GM12878 (cell line): Measurements from ENCODE around the gene QPCT. TPM values are rescaled to one million over a fixed set of nuclear protein-coding genes. Genes with fewer than 3 reads are reported as not detected.

ENCODE experiments used
- ATAC-seq: fragments of 200-7000 bp; cut with Tn5 transposase; 3 replicates; pipeline ENCODE4 v1.9.1; 2020; ENCODE audit warnings: mild to moderate bottlenecking, moderate library complexity
- BruUV-seq: library from RNA; stranded (reverse); fragments of 400-500 nt; replicated peaks from 2 replicates; lab custom pipeline; 2021; lab: Mats Ljungman, UMichigan
- CTCF ChIA-PET: fragments of 300-600 bp; sonication (Branson Sonifier 250); formaldehyde crosslinking; extraction: SDS; loops from one replicate; lab custom pipeline; 2021; ENCODE audit warnings: inconsistent platforms; lab: Yijun Ruan, JAX
- POLR2A ChIA-PET: fragments of 350-600 bp; formaldehyde crosslinking; extraction: SDS; loops from one replicate; lab custom pipeline; 2021; ENCODE audit warnings: inconsistent platforms; lab: Charles Lee
- RAD21 ChIA-PET: fragments of 300-600 bp; sonication (Branson Sonifier 250); formaldehyde crosslinking; loops from one replicate; lab custom pipeline; 2023; ENCODE audit warnings: antibody characterized with exemption; ENCODE audit not compliant: unreplicated experiment; lab: Charles Lee
- SMC1A ChIA-PET: fragments of 300-600 bp; sonication (Branson Sonifier 250); formaldehyde crosslinking; loops from one replicate; lab custom pipeline; 2023; ENCODE audit not compliant: unreplicated experiment, uncharacterized antibody; lab: Charles Lee
- DNase-seq: peaks from one replicate; pipeline ENCODE4 v3.0.0-alpha.2; 2011; ENCODE audit warnings: low read depth, low spot score
- FAIRE-seq: peaks from 3 replicates; lab custom pipeline; 2011; peaks lifted over from hg19 to GRCh38; lab: Jason Lieb, UNC
- H2AFZ ChIP-seq: 2 replicates; pipeline ENCODE4 v1.6.0; 2011; ENCODE audit warnings: low read depth, low read length, control low read depth; ENCODE audit not compliant: control insufficient read depth
- H3K27ac ChIP-seq: 2 replicates; pipeline ENCODE4 v1.5.1; 2011; ENCODE audit warnings: control low read depth; ENCODE audit not compliant: control insufficient read depth, insufficient read depth
- H3K27me3 ChIP-seq, 2 experiments: replicated peaks in 1 of 2; 2 replicates each; pipeline versions ENCODE4 v1.6.0 to v1.6.1; 2011; ENCODE audit warnings: low read length in 1 of 2; ENCODE audit not compliant: control insufficient read depth in 2 of 2, insufficient read depth in 2 of 2
- H3K36me3 ChIP-seq, 2 experiments: 2 replicates each; pipeline ENCODE4 v1.5.1; 2011; ENCODE audit warnings: low read length in 1 of 2; ENCODE audit not compliant: control insufficient read depth in 2 of 2, insufficient read depth in 2 of 2
- H3K4me1 ChIP-seq: 2 replicates; pipeline ENCODE4 v1.6.1; 2011; ENCODE audit warnings: mild to moderate bottlenecking, low read length, moderate library complexity, mixed read lengths; ENCODE audit not compliant: control insufficient read depth, insufficient read depth
- H3K4me2 ChIP-seq: 2 replicates; pipeline ENCODE4 v1.6.0; 2011; ENCODE audit warnings: control low read depth; ENCODE audit not compliant: control insufficient read depth, insufficient read depth
- H3K4me3 ChIP-seq: fragments of 200-600 bp; sonication (generic); 2 replicates; pipeline ENCODE4 v1.5.1; 2016
- H3K79me2 ChIP-seq: 2 replicates; pipeline ENCODE4 v1.6.0; 2011; ENCODE audit warnings: low read length; ENCODE audit not compliant: control insufficient read depth, insufficient read depth
- H3K9ac ChIP-seq: 2 replicates; pipeline ENCODE4 v1.8.0; 2011; ENCODE audit warnings: low read length, control low read depth, mixed read lengths; ENCODE audit not compliant: control insufficient read depth, insufficient read depth
- H3K9me3 ChIP-seq: replicated peaks from 3 replicates; pipeline ENCODE4 v1.5.1; 2011; ENCODE audit warnings: mild to moderate bottlenecking, low read length; ENCODE audit not compliant: control insufficient read depth, insufficient read depth
- H4K20me1 ChIP-seq: 2 replicates; pipeline ENCODE4 v1.6.0; 2011; ENCODE audit not compliant: control insufficient read depth, insufficient read depth
- BMI1 ChIP-seq: fragments of 450-650 bp; IDR thresholded peaks from 2 replicates; pipeline ENCODE4 v1.6.1; 2016; ENCODE audit warnings: mild to moderate bottlenecking, moderate library complexity, borderline replicate concordance
- DPF2 ChIP-seq: fragments of 450-650 bp; IDR thresholded peaks from 2 replicates; pipeline ENCODE4 v1.6.1; 2017; ENCODE audit warnings: mild to moderate bottlenecking
- EGR1 ChIP-seq, 2 experiments: IDR thresholded peaks; 1 replicate in 1 of 2; 2 replicates in 1 of 2; pipeline ENCODE4 v1.6.1; 2011 to 2012; ENCODE audit warnings: low read depth in 2 of 2, low read length in 2 of 2, borderline replicate concordance in 1 of 2, mild to moderate bottlenecking in 1 of 2, moderate library complexity in 1 of 2
- IKZF1 ChIP-seq: fragments of 450-650 bp; conservative IDR thresholded peaks from 2 replicates; pipeline ENCODE4 v1.6.1; 2017; ENCODE audit warnings: antibody characterized with exemption, mild to moderate bottlenecking
- IKZF2 ChIP-seq, 2 experiments: fragments of 450-650 bp; IDR thresholded peaks; 2 replicates each; pipeline ENCODE4 v1.6.1; 2017; ENCODE audit warnings: mild to moderate bottlenecking in 2 of 2, moderate library complexity in 2 of 2
- MAX ChIP-seq: IDR thresholded peaks from 2 replicates; pipeline ENCODE4 v1.6.1; 2012; ENCODE audit warnings: low read depth, low read length, improper control_type of control experiment
- MXI1 ChIP-seq: fragments of 150-350 bp; IDR thresholded peaks from 2 replicates; pipeline ENCODE4 v1.6.1; 2011; ENCODE audit warnings: low read depth, mild to moderate bottlenecking, inconsistent platforms, low read length, improper control_type of control experiment
- NKRF ChIP-seq: fragments of 450-650 bp; conservative IDR thresholded peaks from 2 replicates; pipeline ENCODE4 v1.6.1; 2017; ENCODE audit warnings: mild to moderate bottlenecking, moderate library complexity
- RELB ChIP-seq: fragments of 450-650 bp; IDR thresholded peaks from 2 replicates; pipeline ENCODE4 v1.6.1; 2017; ENCODE audit warnings: low read depth, mild to moderate bottlenecking, moderate library complexity
- REST ChIP-seq: IDR thresholded peaks from 2 replicates; pipeline ENCODE4 v1.6.1; 2012; ENCODE audit warnings: mild to moderate bottlenecking, low read depth, low read length
- SIX5 ChIP-seq: IDR thresholded peaks from 2 replicates; pipeline ENCODE4 v1.6.1; 2011; ENCODE audit warnings: mild to moderate bottlenecking, low read depth, low read length, moderate library complexity; ENCODE audit not compliant: severe bottlenecking
- WGBS: methylation state at CpG from one replicate; pipeline ENCODE4 v1.1.6; 2016; ENCODE audit warnings: low lambda C conversion rate; ENCODE audit not compliant: insufficient replicate concordance, insufficient coverage; ENCODE audit errors: missing lambda C conversion rate; 5-methylcytosine and 5-hydroxymethylcytosine counted together
- in situ Hi-C: fragments of 300-500 bp; cut with MboI; formaldehyde crosslinking; loops from 9 replicates; pipeline ENCODE4 v1.14.3; 2018; ENCODE audit warnings: mixed read lengths
- intact Hi-C: fragments of 100-400 bp; cut with micrococcal nuclease; formaldehyde crosslinking; loops from one replicate; pipeline ENCODE4 v1.14.2; 2022; ENCODE audit not compliant: unreplicated experiment
- polyA plus RNA-seq, 11 experiments: library from polyadenylated mRNA; depleted of rRNA in 4 of 11; unstranded in 6 of 11; stranded (reverse) in 5 of 11; fragments of >200 nt; fragmentation: Nextera tagmentation in 4 of 11; fragmentation: Illumina TruSeq in 1 of 11; extraction: Ambion mirVana in 4 of 11; extraction: Trizol in 1 of 11; gene quantifications; 1 replicate in 1 of 11; 2 replicates in 10 of 11; pipeline versions ENCODE4 v1.2.1 to v1.2.3, GENCODE V29; 2011 to 2016; ENCODE audit warnings: inconsistent platforms in 2 of 11, missing spikeins in 2 of 11, low read depth in 1 of 11
- total RNA-seq, 4 experiments: library from RNA; depleted of rRNA in 3 of 4; stranded (reverse); fragments of >200 nt in 3 of 4; fragmentation: Illumina TruSeq in 1 of 4; extraction: Trizol in 1 of 4; gene quantifications; 2 replicates each; pipeline versions ENCODE4 v1.2.1 to v1.2.3, GENCODE V29; 2013 to 2021

Gene QPCT
- total and polyA plus RNA-seq, 10 of the 15 experiments (the other 5 are each of a cell fraction or from before 2014, with no cell fraction given) = 0.14 to 0.86 (median 0.18) TPM; not detected in 1

- DNase-seq = no peak
- RAD21 ChIA-PET = interaction anchor here (1.1 to 2.7 kb wide), 2 partner anchors 50 to 65 kb away, joined by 3 to 9 read pairs; no protein-coding TSS in a partner anchor
- ATAC-seq = peak; percentile 79
- no TSS peak for BruUV-seq
- Histone ChIP-seq H3K4me2 (peak within 1 kb of the TSS; percentile 96), H3K9me3 (no peaks in the 10 kb centered on the region), H3K9ac (peak within 1 kb of the TSS; percentile 68), H3K27ac (peak within 1 kb of the TSS; percentile 35), H2AFZ (peak within 1 kb of the TSS; percentile 91), H3K4me3 (peak within 1 kb of the TSS; percentile 69), H4K20me1 (no peaks in the 10 kb centered on the region), H3K79me2 (peaks cover 5% of the 10 kb centered on the region), H3K4me1 (peaks cover 3% of the 10 kb centered on the region; the same call in 1 of the 2 replicates), H3K36me3 (no peaks in the 10 kb centered on the region), H3K27me3 (peaks cover 2 to 6% of the 10 kb centered on the region in 2 experiments)
- SMC1A ChIA-PET = no interaction called here
- under 1% methylated on average over 53 of the region's 79 CpGs for WGBS
- POLR2A ChIA-PET = no interaction called here
- CTCF ChIA-PET = interaction anchor here (0.6 to 1.1 kb wide), 3 partner anchors 62 to 933 kb away, joined by 3 to 5 read pairs (median 4); no protein-coding TSS in a partner anchor
- in situ Hi-C loops = no loop called here
- FAIRE-seq = no peak
- intact Hi-C loops = loop anchor here (5.0 kb wide), 1 partner anchor 52 kb away; no protein-coding TSS in a partner anchor
- TF ChIP-seq SIX5 (peak; percentile 56), IKZF1 (peak; percentile 91), DPF2 (peak; percentile 42; the same call in 1 of the 2 replicates), IKZF2 (IDR thresholded peaks at IDR 0.05) (peak in 1 of 2 experiments; percentile 27; a peak in 1 of 4 replicates), NKRF (no peak; the same call in 1 of the 2 replicates), EGR1 (IDR thresholded peaks at IDR 0.05; ENCODE audit: borderline replicate concordance in 1 of 2, low read depth in 2 of 2, low read length in 2 of 2) (0 out of 3 replicates have a peak, but pooled peaks of 1 of the 2 experiments have one; percentile 14), MAX (peak; percentile 49; the same call in 1 of the 2 replicates), MXI1 (0 out of 2 replicates have a peak, but pooled peaks have one; percentile 4), RELB (0 out of 2 replicates have a peak, but pooled peaks have one; percentile 22), REST (no peak), BMI1 (peak; percentile 58; the same call in 1 of the 2 replicates)
These were observed 19.4 kb upstream of the QPCT start, which contains the start of gene PRKD3 for GRCh38 chr2:37324786-37325624. TSS of gene PRKD3 (minus strand) at chr2:37324833. CDS start at chr2:37316524, 8,309 bp downstream.
